AG04449 (cell line): ENCODE results near the gene MRPS21.

Experiments
- CTCF ChIA-PET: fragments of 350-600 bp; formaldehyde crosslinking; extraction: SDS; loops from one replicate; lab custom pipeline; 2021; ENCODE audit warnings: antibody characterized with exemption; lab: Yijun Ruan, JAX
- POLR2A ChIA-PET: fragments of 400-600, 350-600 bp; formaldehyde crosslinking; extraction: SDS; loops from one replicate; lab custom pipeline; 2020; ENCODE audit warnings: antibody characterized with exemption, inconsistent platforms; lab: Yijun Ruan, JAX
- DNase-seq: peaks from one replicate; pipeline ENCODE4 v3.0.0-alpha.2; 2010; ENCODE audit warnings: low read depth, low spot score
- H3K4me3 ChIP-seq: 2 replicates; pipeline ENCODE4 v1.5.1; 2011; ENCODE audit warnings: low read depth, mild to moderate bottlenecking, control low read depth, low read length
- TF ChIP-seq, protein P1 (sequence below): IDR thresholded peaks from one replicate; pipeline ENCODE4 v1.5.1; 2011; ENCODE audit warnings: mild to moderate bottlenecking, moderate library complexity, low read length, control low read depth, inconsistent platforms; ENCODE audit not compliant: insufficient read depth; ENCODE audit errors: missing control alignments

MRPS21 gene

DNA sequence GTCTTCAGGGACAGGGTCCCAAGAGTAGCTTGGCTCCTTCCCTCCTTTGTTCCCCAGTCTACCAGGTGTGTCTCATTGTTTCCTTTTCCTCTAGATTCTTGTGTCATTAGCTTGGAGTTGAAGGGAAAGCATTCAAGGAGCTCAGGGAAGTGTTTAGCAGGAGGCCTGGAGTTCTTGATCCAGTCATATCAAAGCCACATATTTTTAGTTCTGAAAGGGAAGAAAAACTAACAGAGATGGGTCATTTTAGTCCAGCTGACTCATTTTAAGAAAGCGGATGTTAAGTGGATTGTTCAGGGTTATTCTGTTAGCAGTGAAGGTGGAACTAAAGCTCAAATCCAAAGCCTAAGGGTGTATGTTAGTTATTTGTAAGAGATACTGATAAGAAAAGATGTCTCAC, 20.4 kb upstream of the MRPS21 start:
- ChIA-PET POLR2A (interaction anchor here (1.7 to 2.4 kb wide), 2 partner anchors 8 to 16 kb away, joined by 6 to 9 read pairs; partner anchors contain the start of gene CA14), CTCF (interaction anchor here (0.6 to 22.1 kb wide), 7 partner anchors 8 to 733 kb away, joined by 3 to 623 read pairs (median 3); partner anchors contain the start of genes CA14, CIART and MINDY1)
- DNase-seq, result no peak
- TF ChIP-seq, protein P1, sequence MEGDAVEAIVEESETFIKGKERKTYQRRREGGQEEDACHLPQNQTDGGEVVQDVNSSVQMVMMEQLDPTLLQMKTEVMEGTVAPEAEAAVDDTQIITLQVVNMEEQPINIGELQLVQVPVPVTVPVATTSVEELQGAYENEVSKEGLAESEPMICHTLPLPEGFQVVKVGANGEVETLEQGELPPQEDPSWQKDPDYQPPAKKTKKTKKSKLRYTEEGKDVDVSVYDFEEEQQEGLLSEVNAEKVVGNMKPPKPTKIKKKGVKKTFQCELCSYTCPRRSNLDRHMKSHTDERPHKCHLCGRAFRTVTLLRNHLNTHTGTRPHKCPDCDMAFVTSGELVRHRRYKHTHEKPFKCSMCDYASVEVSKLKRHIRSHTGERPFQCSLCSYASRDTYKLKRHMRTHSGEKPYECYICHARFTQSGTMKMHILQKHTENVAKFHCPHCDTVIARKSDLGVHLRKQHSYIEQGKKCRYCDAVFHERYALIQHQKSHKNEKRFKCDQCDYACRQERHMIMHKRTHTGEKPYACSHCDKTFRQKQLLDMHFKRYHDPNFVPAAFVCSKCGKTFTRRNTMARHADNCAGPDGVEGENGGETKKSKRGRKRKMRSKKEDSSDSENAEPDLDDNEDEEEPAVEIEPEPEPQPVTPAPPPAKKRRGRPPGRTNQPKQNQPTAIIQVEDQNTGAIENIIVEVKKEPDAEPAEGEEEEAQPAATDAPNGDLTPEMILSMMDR, result no peak
- peak overlapping the region; percentile 58 for H3K4me3 ChIP-seq

DNA sequence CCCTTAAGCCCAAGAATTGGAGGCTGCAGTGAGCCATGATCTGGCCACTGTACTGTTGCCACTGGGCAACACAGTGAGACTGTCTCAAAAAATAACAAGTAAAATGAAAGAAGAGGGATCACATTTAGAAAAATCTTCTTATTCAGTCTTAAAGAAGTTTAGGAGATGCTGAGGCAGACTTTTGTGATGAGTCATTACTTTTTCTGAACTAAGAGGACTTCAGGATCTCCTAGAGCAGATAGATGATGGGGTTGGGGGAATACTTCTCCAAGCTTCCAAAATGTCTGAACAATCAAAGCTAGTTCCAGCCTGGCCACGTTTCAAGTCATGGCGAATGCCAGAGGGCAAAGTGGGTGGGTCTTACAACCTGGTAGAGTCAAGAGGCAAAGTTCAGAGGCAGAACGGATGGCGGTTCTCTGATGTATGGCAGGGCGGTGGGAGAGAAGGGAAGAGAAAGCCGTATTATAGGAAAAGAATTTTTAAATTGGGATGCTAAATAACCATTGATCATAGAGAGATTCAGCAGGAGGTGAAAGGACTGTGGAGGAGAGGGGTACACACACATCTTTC, 13.4 kb upstream of the MRPS21 start:
- no peak for DNase-seq
- TF ChIP-seq, protein P1, result no peak
- CTCF ChIA-PET, result interaction anchor here (0.6 to 22.1 kb wide), 9 partner anchors 9 to 207 kb away, joined by 3 to 623 read pairs (median 5); partner anchors contain the start of genes APH1A, C1orf54 and CA14
- POLR2A ChIA-PET, result no interaction called here
- H3K4me3 ChIP-seq, result no peak overlapping the region

DNA sequence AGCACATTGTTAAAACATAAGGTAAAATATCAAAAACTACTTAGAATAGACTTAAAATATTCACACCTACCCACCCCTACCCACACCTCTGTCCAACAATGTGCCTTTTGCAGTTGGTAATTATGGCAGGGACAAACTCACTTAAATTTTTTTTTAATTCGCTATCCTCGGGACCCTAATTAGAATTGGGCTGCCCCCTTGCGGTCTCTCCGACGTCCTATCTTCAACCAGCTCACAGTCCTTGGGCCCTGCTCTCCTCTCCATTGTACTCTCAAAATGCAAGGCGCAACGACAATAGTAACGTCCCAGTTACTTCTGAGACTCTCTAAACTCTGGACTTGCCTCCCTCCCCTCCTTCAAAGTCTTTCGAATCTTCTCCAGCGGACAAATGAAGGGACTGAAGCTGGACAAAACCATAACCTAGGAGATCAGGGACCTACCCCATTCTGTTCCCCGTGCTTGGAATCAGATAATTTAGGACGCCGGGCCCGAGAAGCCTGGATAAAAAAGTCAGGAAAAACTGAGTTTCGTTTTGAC, 12.4 kb upstream of the MRPS21 start:
- TF ChIP-seq, protein P1, result peak; percentile 64
- H3K4me3 ChIP-seq, result peak overlapping the region; percentile 68
- CTCF ChIA-PET, result interaction anchor here (1.0 to 22.1 kb wide), 10 partner anchors 10 to 247 kb away, joined by 3 to 623 read pairs (median 4); partner anchors contain the start of genes APH1A, C1orf54 and CA14
- no peak for DNase-seq
- POLR2A ChIA-PET, result interaction anchor here (1.0 to 1.3 kb wide), 3 partner anchors 8 to 25 kb away, joined by 4 to 11 read pairs (median 6); partner anchors contain the start of genes APH1A, C1orf54 and CA14

GRCh38 chr1:150281758-150282557, 11.7 kb upstream of the MRPS21 start, which contains the start of gene CIART:
Gene CIART (plus strand): TSS chr1:150282554. CDS start chr1:150283268, 714 bp downstream.
- peak; percentile 96 for DNase-seq
- CTCF ChIA-PET, result interaction anchor here (1.0 to 22.1 kb wide), 10 partner anchors 9 to 247 kb away, joined by 3 to 623 read pairs (median 4); partner anchors contain the start of genes APH1A, C1orf54 and CA14
- POLR2A ChIA-PET, result interaction anchor here (0.6 to 1.3 kb wide), 5 partner anchors 9 to 48 kb away, joined by 3 to 11 read pairs (median 4); partner anchors contain the start of genes APH1A, C1orf54 and CA14
- TF ChIP-seq, protein P1, result no peak
- H3K4me3 ChIP-seq, result peak within 1 kb of the TSS; percentile 91

DNA sequence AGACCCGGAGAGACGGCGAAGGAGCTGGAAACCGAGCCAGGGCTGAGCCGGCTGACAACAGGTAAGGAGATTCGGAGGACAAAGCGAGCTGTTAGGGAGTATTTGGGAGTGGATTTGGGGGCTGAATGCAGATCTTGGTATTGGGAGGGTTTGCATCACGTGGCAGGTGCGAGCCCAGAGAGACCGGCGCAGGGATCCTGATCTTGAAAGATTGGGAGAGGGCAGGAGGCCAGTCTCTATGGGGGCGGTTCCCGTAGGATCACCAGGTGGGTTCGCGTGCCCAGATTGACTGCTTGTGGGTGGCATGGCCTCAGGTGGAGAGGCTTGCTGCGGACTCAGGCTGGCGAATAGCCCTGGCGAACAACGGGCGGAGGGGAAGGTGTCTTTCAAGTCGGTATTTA, 11.1 kb upstream of the MRPS21 start:
- TF ChIP-seq, protein P1, result no peak
- ChIA-PET POLR2A (interaction anchor here (0.6 to 1.0 kb wide), 2 partner anchors 25 to 49 kb away, joined by 3 read pairs; partner anchors contain the start of gene CA14), CTCF (interaction anchor here (6.0 to 22.1 kb wide), 2 partner anchors 12 to 27 kb away, joined by 84 to 623 read pairs; partner anchors contain the start of genes APH1A, C1orf54 and CA14)
- H3K4me3 ChIP-seq, result peak overlapping the region; percentile 91
- no peak for DNase-seq
